ENCODE results near the gene PNKP. TPM values are rescaled to one million over a fixed set of nuclear protein-coding genes. Genes with fewer than 3 reads are reported as not detected.

Gene PNKP
- total RNA-seq, 1 donor from 2014 or later, result 69.3 TPM

- Histone ChIP-seq H3K27me3 (ENCODE audit: control insufficient read depth, insufficient read depth, low read length) (no peaks in the 10 kb centered on the region), H3K4me3 (ENCODE audit: low read depth, low read length) (no peak overlapping the region), H3K36me3 (ENCODE audit: control insufficient read depth, insufficient read depth, low read length) (no peaks in the 10 kb centered on the region)
- TF ChIP-seq CTCF (IDR thresholded peaks at IDR 0.05; ENCODE audit: insufficient read depth, low read length, poor library complexity, severe bottlenecking), result no peak
- DNase-seq (ENCODE audit: low read depth), result no peak
These were observed 18.4 kb downstream of the PNKP start for GRCh38 chr19:49848938-49849337.

- Histone ChIP-seq H3K4me3 (ENCODE audit: low read depth, low read length) (no peak overlapping the region), H3K27me3 (ENCODE audit: control insufficient read depth, insufficient read depth, low read length) (no peaks in the 10 kb centered on the region), H3K36me3 (ENCODE audit: control insufficient read depth, insufficient read depth, low read length) (no peaks in the 10 kb centered on the region)
- DNase-seq (ENCODE audit: low read depth), result peak; percentile 80
- no peak for TF ChIP-seq CTCF (IDR thresholded peaks at IDR 0.05; ENCODE audit: insufficient read depth, low read length, poor library complexity, severe bottlenecking)
These were observed 19.4 kb downstream of the PNKP start for GRCh38 chr19:49847731-49848696.

- no peaks in the 10 kb centered on the region for H3K36me3 ChIP-seq (ENCODE audit: control insufficient read depth, insufficient read depth, low read length)
- DNase-seq (ENCODE audit: low read depth), result no peak
- H3K4me3 ChIP-seq (ENCODE audit: low read depth, low read length), result no peak overlapping the region
These were observed 21.0 kb downstream of the PNKP start for GRCh38 chr19:49846408-49846807.

GRCh38 chr19:49845414-49845813, 22.0 kb downstream of the PNKP start:
- no peak for DNase-seq (ENCODE audit: low read depth)
- TF ChIP-seq CTCF (IDR thresholded peaks at IDR 0.05; ENCODE audit: insufficient read depth, low read length, poor library complexity, severe bottlenecking), result no peak
- no peaks in the 10 kb centered on the region for H3K27me3 ChIP-seq (ENCODE audit: control insufficient read depth, insufficient read depth, low read length)
- H3K4me3 ChIP-seq (ENCODE audit: low read depth, low read length), result no peak overlapping the region
- H3K36me3 ChIP-seq (ENCODE audit: control insufficient read depth, insufficient read depth, low read length), result no peaks in the 10 kb centered on the region

More at GRCh38 chr19:49846408-49846807, 21.0 kb downstream of the PNKP start:
- no peaks in the 10 kb centered on the region for H3K27me3 ChIP-seq (ENCODE audit: control insufficient read depth, insufficient read depth, low read length)
- TF ChIP-seq CTCF (IDR thresholded peaks at IDR 0.05; ENCODE audit: insufficient read depth, low read length, poor library complexity, severe bottlenecking), result no peak

GRCh38 chr19:49844138-49845095, 23.0 kb downstream of the PNKP start:
- no peak for DNase-seq (ENCODE audit: low read depth)
- Histone ChIP-seq H3K27me3 (ENCODE audit: control insufficient read depth, insufficient read depth, low read length) (no peaks in the 10 kb centered on the region), H3K36me3 (ENCODE audit: control insufficient read depth, insufficient read depth, low read length) (no peaks in the 10 kb centered on the region), H3K4me3 (ENCODE audit: low read depth, low read length) (no peak overlapping the region)
- no peak for TF ChIP-seq CTCF (IDR thresholded peaks at IDR 0.05; ENCODE audit: insufficient read depth, low read length, poor library complexity, severe bottlenecking)
